Tibial nerve (tissue), 4 donors: ENCODE data around the gene CDH26. TPM values are rescaled to one million over a fixed set of nuclear protein-coding genes. Genes with fewer than 3 reads are reported as not detected.

Experiments
- DNase-seq, 2 donors: peaks; one replicate each; pipeline ENCODE4 v3.0.0-alpha.2; 2019; ENCODE audit warnings: low spot score in 2 of 2
- H3K27ac ChIP-seq, 4 donors: fragments of 200-600 bp; sonication (generic) in 3 of 4; one replicate each; pipeline ENCODE4 v1.5.1; 2017 to 2019; ENCODE audit warnings: mild to moderate bottlenecking in 1 of 4
- H3K27me3 ChIP-seq, 2 donors: fragments of 200-600 bp; sonication (generic) in 1 of 2; one replicate each; pipeline versions ENCODE4 v1.5.1 to v1.6.0; 2017 to 2019
- H3K36me3 ChIP-seq, 3 donors: fragments of 200-600 bp; sonication (generic); one replicate each; pipeline ENCODE4 v1.5.1; 2018 to 2019
- H3K4me1 ChIP-seq, 4 donors: fragments of 200-600 bp; sonication (generic) in 3 of 4; one replicate each; pipeline ENCODE4 v1.5.1; 2017 to 2019
- H3K4me3 ChIP-seq, 4 donors: fragments of 200-600 bp; sonication (generic) in 3 of 4; one replicate each; pipeline ENCODE4 v1.5.1; 2017 to 2019; ENCODE audit warnings: mild to moderate bottlenecking in 1 of 4, moderate library complexity in 1 of 4
- H3K9me3 ChIP-seq, 4 donors: fragments of 200-600 bp; sonication (generic) in 3 of 4; one replicate each; pipeline ENCODE4 v1.5.1; 2017 to 2019
- EP300 ChIP-seq, 2 donors: sonication (generic); formaldehyde crosslinking; IDR thresholded peaks; one replicate each; pipeline ENCODE4 v1.6.1; 2017; ENCODE audit warnings: antibody characterized with exemption in 2 of 2, mild to moderate bottlenecking in 1 of 2
- POLR2A ChIP-seq, 2 donors: fragments of 450-650 bp; IDR thresholded peaks; one replicate each; pipeline ENCODE4 v1.6.1; 2017; ENCODE audit warnings: antibody characterized with exemption in 2 of 2, mild to moderate bottlenecking in 2 of 2, moderate library complexity in 2 of 2
- WGBS, 2 donors: methylation state at CpG; one replicate each; pipeline ENCODE4 v1.1.5; 2018; 5-methylcytosine and 5-hydroxymethylcytosine counted together
- total RNA-seq, 4 donors: library from RNA; depleted of rRNA; stranded (reverse); fragments of >200 nt; gene quantifications; one replicate each; pipeline ENCODE4 v1.1.0, GENCODE V29; 2016
- TF ChIP-seq, protein P1 (sequence below), 5 experiments: fragments of 200-600 bp in 3 of 5; fragments of 450-650 bp in 2 of 5; sonication (generic) in 3 of 5; IDR thresholded peaks; one replicate each; pipeline ENCODE4 v1.5.1; 2016 to 2019; ENCODE audit warnings: antibody characterized with exemption in 5 of 5, mild to moderate bottlenecking in 3 of 5, moderate library complexity in 2 of 5

The CDH26 gene
- total RNA-seq, 4 donors from 2014 or later, result 1.3 to 4.8 (median 2.6) TPM

DNA sequence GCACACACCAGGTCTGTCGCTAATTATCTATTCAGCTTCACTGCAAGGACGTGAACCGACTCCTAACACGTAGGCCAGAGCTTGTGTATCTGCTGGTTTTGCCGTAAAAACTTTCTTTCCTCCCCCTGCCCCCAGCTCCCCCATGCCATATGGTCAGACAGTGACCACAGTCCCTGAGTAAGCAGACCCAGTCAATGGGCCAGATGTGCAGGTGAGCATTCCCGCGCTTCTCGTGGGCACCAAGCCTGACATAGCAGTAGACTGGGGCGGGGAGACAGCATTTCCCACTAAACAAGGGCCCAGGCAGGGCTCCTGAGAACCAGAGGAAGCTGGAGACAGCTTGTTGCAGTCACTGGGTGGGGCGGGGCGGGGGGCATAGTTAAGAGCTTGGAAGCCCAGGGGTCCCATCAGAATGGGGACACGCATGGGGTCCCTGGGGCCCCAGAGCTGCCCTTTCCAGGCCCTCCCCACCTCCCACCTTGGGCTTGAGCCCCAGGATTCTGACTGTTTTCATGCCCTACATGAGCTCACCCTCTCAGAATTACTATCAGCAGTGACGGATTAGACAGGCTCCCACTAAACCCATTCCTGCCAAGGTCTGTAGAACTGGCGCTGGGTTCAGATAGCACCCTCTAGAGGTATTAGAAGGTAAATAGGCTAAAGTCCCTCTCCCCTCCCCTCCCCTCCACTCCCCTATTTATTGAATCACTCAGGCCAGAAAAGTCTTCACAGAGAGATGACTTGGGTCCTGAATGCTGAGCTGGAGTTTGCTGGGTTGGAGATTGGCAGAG lies 51.8 kb downstream of the CDH26 start:
- Histone ChIP-seq H3K9me3 (no peaks in the 10 kb centered on the region), H3K4me3 (no peak overlapping the region), H3K27ac (no peak overlapping the region), H3K27me3 (no peaks in the 10 kb centered on the region), H3K4me1 (no peaks in the 10 kb centered on the region), H3K36me3 (peaks cover 0 to 19% (median 0%) of the 10 kb centered on the region in 3 donors)
- no peak for DNase-seq
- WGBS, 2 donors, result 88 to 92% methylated on average over 13 to 14 of the region's 14 CpGs
- TF ChIP-seq, protein P1, sequence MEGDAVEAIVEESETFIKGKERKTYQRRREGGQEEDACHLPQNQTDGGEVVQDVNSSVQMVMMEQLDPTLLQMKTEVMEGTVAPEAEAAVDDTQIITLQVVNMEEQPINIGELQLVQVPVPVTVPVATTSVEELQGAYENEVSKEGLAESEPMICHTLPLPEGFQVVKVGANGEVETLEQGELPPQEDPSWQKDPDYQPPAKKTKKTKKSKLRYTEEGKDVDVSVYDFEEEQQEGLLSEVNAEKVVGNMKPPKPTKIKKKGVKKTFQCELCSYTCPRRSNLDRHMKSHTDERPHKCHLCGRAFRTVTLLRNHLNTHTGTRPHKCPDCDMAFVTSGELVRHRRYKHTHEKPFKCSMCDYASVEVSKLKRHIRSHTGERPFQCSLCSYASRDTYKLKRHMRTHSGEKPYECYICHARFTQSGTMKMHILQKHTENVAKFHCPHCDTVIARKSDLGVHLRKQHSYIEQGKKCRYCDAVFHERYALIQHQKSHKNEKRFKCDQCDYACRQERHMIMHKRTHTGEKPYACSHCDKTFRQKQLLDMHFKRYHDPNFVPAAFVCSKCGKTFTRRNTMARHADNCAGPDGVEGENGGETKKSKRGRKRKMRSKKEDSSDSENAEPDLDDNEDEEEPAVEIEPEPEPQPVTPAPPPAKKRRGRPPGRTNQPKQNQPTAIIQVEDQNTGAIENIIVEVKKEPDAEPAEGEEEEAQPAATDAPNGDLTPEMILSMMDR (IDR thresholded peaks at IDR 0.05), result no peak
- no peak for TF ChIP-seq EP300 (IDR thresholded peaks at IDR 0.05)
- TF ChIP-seq POLR2A (IDR thresholded peaks at IDR 0.05), result no peak

DNA sequence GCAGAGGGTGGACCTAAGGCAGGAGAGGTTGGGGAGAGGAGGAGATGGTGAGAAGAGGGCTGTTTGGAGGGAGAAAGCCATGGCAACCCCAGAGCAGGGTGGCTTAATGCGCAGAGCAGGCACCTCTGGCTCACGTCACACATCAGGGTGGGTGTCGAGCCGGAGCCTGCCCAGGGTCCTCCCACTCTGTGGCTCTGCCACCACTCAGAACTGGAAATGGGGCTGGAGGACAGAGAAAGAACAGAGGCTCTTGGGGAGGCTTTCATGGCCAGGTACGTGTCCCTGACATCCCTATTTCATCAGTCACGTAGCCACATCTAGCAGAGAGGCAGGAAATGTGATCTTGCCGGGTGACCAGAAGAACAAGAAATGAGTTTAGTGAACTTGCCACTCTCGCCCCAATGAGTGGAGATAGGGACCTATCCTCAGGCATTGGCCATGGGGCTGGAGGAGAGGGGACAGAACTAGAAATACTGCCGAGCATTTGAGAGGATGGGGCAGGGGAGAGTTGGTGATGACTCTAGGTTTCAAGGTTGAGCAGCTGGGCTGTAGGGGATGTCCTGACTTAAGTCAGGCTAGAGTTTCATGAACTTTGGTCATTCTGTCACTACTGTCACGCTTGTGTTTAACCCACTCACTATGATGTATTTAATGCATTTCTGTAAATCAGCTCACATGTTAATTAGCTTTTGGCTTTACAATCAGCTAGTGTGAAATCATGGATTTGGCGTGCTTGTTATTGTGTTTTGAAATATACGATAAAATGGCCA lies 52.7 kb downstream of the CDH26 start:
- 85 to 86% methylated on average over 12 of the region's 12 CpGs for WGBS, 2 donors
- peaks cover 0 to 4% (median 0%) of the 10 kb centered on the region in 4 donors for H3K9me3 ChIP-seq
- peaks cover 0 to 19% (median 0%) of the 10 kb centered on the region in 3 donors for H3K36me3 ChIP-seq
- TF ChIP-seq EP300 (IDR thresholded peaks at IDR 0.05) (no peak), POLR2A (IDR thresholded peaks at IDR 0.05) (no peak)
- TF ChIP-seq, protein P1 (IDR thresholded peaks at IDR 0.05), result no peak
- no peak for DNase-seq
- no peaks in the 10 kb centered on the region for H3K4me1 ChIP-seq
- H3K27me3 ChIP-seq, result no peaks in the 10 kb centered on the region
- no peak overlapping the region for H3K27ac ChIP-seq
- H3K4me3 ChIP-seq, result no peak overlapping the region

DNA sequence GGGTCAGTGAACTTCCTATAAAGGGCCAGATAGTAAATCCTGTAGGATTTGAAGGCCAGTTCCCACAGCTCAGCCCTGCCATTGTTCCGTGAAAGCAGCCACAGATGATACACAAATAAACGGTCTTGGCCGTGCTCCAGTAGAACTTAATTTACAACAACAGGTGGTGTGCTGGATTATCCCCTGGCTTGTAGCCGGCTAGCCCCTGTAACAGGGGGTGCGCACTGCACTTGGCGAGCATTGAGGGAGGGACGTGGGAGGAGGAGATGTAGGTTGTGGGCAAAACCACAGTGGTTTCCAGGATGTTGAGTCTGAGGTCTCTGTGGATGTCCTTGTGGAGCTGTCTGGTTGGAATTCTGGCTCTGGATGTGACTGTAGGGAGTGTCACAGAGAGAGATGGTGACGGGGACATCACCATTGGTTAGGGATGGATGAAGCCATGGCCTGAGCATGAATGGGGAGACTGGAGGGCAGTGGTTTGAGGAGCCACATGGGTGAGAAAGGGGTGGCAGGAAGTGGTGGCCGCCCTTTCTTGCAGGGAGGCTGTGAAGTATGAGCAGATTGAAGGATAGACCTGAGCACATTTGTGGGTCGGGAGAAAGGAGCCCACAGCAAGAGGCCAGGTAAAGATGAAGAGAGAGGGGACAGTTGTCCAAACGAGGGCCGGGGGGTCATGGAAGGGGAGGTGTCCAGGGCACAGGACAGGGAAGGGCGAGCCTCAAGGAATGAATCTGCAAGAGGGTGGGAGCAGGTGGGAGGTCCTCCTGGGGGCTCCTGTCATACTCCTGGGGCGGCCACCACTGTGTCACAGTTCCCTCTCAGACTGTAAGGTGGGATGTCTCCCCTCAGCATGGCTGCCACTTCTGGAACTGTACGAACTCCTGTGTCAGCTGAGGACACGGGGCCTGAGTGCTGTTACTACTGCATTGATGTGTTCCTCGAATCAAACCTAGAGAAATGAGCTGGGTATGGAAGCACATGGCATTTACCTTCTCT lies 53.6 kb downstream of the CDH26 start:
- 77% methylated on average over 17 of the region's 17 CpGs for WGBS, 2 donors
- H3K9me3 ChIP-seq, result peaks cover 0 to 4% (median 0%) of the 10 kb centered on the region in 4 donors
- no peak overlapping the region for H3K27ac ChIP-seq
- no peak for DNase-seq
- H3K27me3 ChIP-seq, result no peaks in the 10 kb centered on the region
- H3K4me1 ChIP-seq, result no peaks in the 10 kb centered on the region
- TF ChIP-seq POLR2A (IDR thresholded peaks at IDR 0.05) (no peak), EP300 (IDR thresholded peaks at IDR 0.05) (no peak)
- TF ChIP-seq, protein P1 (IDR thresholded peaks at IDR 0.05), result no peak
- no peak overlapping the region for H3K4me3 ChIP-seq
- H3K36me3 ChIP-seq, result peaks cover 0 to 15% (median 0%) of the 10 kb centered on the region in 3 donors

DNA sequence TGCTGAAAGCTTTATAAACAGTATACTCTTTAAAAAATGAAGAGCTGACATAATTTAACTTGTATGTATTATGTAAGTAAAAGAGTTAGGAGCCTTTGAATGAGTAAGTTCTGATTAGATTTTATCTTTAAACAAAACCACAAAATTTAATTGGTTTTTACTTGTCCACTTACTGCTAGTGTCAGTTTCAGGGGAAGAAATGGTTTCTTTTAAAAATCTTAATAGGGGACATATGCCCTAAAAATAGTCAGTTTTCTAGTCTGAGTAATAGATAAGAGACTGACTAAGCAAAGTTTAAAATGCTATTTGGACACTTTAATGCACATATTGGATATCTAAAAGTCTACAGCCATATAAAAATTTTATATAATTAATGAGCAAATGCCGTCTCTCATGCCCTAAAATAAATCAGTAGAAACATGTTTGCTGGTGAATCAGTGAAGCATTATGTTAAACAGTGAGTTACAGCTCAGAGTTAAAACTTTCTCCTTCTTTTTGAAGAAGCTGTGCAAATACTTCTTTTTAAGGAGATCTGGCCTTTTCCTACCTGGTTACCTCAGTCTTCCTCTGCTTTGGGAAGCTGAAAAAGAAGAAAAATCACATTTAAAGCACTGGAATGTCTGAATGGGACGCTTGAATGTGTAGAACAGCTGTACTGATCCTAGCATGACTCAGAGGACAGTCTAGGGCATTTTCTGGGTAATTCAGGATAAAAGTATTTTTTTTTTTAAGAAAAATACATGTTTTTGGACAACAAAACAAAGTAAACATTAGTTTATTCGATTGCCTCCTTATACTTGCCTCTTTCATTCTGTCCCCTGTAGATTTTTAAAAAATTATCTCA lies 55.3 kb downstream of the CDH26 start:
- Histone ChIP-seq H3K9me3 (peaks cover 0 to 4% (median under 1%) of the 10 kb centered on the region in 4 donors), H3K27me3 (no peaks in the 10 kb centered on the region), H3K4me3 (no peak overlapping the region), H3K27ac (no peak overlapping the region), H3K4me1 (no peaks in the 10 kb centered on the region), H3K36me3 (peaks cover 0 to 9% (median 0%) of the 10 kb centered on the region in 3 donors)
- TF ChIP-seq POLR2A (IDR thresholded peaks at IDR 0.05), result no peak
- TF ChIP-seq, protein P1 (IDR thresholded peaks at IDR 0.05), result no peak
- no peak for TF ChIP-seq EP300 (IDR thresholded peaks at IDR 0.05)
- WGBS, 2 donors, result 66 to 75% methylated on average over 3 of the region's 3 CpGs
- no peak for DNase-seq
